GM21390 (cell line): ENCODE data around the gene CCHCR1.
"Not testable (repeated sequence)": the region's sequence is repeated elsewhere in the genome, so short reads cannot be mapped to it uniquely, and the experiment has no call there.

Experiments used
- ATAC-seq: cut with Tn5 transposase; IDR thresholded peaks from one replicate; pipeline ENCODE4 v1.9.1; 2021; ENCODE audit not compliant: unreplicated experiment

Gene CCHCR1

DNA sequence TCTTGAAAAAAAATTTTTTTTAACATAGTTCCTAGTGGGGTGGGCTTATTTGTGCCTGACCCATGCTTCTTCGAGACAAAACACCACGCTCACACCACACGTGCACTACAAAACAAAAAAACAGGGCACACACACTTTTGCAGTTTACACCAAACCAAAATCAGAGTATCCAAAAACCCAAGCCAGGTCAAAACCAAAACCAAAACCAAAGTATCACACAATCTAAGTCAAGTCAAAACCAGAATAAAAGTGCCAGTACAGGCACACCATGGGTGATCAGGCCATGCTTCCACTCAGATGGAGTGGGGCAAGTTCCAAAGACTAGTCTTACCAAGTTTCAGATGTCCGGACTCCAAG lies 28.1 kb upstream of the CCHCR1 start:
- not testable (repeated sequence) for ATAC-seq

DNA sequence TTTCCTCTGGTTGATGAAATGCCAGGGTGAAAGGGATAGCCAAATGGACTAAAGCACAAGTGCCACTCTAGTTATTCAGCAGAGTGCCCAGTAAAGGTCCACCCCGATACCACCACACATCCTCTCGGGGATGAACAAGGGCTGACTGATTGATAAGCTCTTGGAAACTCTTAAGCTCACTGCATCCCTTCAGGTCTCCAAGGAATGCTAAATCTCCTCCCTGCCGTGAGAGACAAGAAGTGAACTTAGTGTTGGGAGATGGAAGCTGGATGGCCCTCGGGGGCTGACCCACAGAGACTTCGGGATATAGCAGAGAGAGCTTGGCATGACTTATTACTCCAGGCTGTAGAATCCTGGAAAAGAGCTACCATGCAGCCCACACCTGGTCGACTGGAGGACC lies 26.3 kb upstream of the CCHCR1 start:
- not testable (repeated sequence) for ATAC-seq

DNA sequence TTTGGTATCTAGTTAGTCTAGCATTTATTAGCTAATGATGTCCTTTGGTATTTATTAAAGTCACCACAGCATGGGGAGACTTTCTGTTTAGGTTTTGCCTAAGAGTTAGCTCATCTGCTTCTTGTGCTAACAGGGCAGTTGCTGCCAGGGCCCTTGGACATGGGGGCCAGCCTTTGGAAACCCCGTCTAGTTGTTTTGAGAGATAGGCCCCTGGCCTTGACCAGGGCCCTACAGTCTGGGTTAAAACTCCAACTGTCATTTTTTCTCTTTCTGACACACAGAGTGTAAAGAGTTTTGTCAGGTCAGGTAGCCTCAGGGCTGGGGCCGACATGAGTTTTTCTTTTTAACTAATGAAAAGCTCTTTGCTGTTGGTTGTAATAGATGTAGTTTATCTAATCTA lies 25.7 kb upstream of the CCHCR1 start:
- ATAC-seq, result not testable (repeated sequence)

DNA sequence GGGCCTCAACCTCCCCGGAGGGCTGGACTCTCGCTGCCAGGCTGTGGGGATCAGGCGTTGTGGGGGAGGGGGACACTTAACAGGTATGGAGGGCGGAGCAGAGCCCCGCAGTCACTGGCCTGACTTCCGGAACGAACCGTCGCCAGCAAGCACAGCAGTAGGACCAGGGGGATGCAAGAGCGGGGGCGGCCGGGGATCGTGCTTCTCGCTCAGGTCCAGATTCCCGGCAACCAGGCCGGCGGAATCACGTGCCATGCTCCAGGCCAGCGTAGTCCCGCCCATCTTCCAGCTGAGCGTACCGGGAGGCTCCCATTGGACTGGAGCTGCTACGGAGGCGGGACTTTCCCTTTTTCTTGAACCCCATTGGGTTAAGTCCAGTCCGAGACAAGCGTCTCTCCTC lies 22.9 kb upstream of the CCHCR1 start:
- ATAC-seq, result no peak

DNA sequence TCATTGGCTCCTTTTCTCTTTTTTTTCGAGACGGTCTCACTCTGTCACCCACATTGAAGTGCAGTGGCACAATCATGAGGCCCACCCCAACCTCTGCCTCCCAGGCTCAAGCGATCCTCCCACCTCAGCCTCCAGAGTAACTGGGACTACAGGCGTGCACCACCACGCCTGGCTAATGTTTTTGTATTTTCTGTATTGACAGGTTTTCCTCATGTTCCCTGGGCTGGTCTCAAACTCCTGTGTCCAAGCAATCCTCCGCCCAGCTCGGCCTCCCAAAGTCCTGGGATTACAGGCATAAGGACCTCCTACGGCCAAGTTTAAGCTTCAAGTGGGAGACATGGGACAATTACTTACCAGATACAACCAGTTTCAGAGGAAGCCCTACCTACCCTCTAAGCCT lies 22.3 kb upstream of the CCHCR1 start:
- no peak for ATAC-seq

DNA sequence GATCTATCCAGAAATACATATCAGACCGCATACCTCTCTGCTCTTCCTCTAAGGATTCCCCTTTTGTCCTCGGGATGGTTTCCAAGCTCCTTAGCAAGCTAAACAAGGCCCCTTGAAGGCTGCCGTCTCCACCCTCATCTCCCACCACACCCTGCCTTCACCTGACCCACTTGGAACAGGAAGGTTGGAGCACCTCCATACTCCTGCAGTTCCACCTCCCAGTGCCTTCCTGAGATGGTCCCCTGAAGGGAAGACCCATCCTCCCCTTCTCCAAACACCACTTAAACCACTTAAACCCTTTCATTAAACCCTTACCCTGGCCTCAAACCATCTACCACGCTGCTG lies 21.4 kb upstream of the CCHCR1 start:
- no peak for ATAC-seq

DNA sequence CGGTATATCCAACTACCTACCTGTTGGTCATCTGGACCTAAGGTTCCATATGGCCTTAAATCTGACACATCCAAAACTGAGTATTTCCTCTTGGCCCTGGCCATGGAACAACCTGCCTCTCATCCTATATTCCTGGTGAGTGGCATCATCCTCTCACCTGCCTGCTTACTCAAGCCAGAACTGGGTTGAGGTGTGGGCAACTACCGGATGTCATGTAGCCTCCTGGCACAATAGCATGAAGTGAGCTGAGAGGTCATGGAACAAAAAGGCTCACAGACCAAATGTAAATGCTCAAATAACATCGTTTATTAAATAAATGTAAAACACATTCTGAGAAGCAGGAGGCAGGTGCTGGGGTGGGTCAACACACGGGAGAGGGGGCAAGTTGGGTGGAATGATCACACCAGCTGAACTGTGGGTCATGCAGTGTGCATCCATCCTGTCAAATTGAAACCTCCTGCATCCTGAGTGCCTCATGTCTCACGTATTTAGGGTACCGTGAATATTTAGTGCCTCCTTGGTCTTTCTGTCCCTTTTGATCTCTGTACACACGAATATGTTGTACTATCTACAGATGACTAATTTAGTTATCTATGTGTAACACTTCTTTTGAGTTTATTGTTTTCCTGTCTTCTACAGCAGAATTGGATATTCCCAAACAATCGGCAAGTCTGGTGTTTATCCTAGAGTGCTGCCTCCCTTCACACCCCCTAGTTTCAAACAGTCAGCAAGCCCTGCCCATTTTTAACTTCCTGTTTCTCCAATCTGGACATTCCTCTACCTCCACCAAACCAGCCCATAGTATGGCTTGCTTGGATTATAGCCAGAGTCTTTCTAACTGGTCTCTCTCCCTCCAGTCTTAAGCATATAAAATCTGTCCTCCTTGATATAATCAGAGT lies 20.8 kb upstream of the CCHCR1 start:
- ATAC-seq, result no peak

DNA sequence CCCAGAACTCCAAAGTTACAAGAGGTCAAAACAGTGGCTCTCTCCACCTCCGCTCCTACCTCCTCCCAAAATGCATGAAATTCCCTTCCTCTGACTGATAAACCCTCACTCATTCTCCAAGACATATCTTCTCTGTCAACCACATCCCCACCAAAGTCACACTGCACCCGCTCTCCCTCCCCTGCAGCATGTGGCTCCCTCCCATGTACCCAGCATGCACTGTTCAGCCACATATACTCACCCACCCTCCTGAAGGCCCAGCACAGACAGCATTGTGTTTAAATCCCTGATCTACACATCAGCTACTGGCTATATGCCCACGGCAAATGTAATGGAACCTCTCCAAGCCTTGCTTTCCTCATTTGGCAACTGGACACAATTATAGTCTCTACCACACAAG lies 18.4 kb upstream of the CCHCR1 start:
- no peak for ATAC-seq

DNA sequence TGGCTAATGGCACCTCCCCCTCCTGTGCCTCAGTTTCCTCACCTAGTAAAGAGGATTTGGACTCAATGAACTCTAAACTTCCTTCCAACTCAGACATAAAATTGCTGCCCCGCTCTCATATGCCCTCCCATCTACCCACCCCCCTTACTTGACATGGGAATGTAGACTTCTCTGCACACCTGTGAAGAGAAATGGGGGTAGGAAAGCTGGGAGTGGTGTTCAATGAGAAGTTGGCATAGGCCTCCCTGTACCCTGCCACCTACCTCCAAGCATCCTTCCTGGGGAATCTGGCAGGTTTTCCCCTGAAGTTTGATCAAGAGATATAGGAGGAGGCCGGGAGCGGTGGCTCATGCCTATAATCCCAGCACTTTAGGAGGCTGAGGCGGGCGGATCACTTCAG lies 16.8 kb upstream of the CCHCR1 start:
- no peak for ATAC-seq

DNA sequence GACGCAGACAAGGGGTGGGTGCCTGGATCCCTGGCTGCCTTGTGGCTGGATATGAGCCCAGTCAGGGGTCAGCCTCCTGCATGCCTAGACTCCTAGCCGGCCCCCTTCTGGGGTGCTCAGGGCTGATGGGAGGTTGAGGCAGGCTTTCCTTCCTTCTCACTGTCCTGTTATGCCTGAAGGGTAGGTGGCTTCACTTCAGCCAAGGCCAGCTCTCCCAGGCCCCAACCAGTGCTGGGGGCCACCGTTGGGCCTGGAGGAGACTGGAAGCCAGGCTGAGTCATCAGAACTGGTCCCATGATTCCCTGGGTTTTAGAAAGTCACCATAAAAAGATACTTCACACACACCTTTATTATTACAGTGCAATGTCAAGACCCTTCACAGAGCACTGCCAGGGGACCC lies 15.8 kb upstream of the CCHCR1 start:
- ATAC-seq, result no peak

DNA sequence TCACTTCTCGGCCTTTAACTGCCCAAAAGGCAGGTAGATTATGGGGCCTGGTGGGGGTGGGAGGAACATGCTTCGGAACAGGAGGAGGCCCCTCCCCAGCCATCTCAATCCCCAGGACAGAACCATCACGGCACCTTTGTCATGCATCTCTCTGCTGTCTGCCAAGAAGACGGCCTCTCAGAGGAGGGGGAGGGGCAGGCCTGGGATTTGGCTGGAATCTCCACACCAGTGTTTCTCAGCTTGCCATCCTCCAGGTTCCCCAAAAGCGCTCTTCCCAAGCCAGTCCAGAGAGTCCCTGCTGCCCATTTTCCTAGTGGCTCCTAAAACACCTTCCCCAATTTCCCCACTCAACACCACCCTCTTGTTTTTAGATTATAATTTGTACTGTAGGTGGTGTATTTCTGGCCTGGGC lies 15.4 kb upstream of the CCHCR1 start:
- ATAC-seq, result no peak

DNA sequence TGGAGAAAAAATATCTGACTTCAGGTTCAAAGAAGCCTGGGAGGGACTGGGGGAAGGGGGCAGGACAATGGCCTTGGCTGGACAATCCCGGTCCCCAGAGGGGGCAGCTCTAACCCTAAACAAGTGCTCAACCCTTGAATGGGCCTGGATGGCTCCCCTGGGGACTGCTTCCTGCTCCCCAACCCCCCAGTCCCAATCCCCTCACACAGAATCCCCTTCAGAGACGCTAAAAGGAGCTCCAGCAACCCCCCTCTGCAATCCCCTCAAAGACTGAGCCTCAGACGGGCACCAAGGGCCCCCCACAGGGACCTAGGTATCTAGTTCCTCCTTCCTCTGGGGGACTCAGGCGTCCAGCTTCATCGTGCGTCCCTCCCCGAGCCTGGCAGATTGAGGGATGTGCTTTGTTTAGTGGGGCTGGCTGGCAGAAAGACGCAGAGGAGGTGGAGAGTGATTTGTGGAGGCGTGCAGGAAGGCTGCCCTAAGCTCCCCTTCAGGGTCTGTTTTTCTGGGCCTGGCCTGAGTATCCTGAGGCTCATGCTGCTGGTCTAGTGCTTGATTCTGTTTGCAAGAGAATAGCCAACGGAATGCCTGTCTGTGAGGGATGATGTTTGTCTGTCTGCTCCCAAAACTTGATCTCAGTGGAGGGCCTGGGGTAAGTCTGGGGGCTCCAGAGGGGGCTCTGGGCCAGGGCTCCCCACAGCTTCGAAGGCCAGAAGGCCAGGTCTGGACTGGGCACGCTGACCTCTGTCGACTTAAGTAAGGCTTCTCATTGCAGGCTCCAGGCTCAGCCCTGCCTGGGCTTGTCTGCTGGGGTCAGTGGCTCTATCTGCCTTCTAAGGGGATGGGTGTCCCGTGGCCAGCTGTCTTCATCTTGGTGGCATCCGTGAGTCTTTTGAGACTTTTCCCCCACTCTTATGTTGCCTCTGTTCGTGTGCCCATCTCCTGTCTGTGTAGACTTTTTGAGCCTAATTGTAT lies 14.6 kb upstream of the CCHCR1 start:
- no peak for ATAC-seq

DNA sequence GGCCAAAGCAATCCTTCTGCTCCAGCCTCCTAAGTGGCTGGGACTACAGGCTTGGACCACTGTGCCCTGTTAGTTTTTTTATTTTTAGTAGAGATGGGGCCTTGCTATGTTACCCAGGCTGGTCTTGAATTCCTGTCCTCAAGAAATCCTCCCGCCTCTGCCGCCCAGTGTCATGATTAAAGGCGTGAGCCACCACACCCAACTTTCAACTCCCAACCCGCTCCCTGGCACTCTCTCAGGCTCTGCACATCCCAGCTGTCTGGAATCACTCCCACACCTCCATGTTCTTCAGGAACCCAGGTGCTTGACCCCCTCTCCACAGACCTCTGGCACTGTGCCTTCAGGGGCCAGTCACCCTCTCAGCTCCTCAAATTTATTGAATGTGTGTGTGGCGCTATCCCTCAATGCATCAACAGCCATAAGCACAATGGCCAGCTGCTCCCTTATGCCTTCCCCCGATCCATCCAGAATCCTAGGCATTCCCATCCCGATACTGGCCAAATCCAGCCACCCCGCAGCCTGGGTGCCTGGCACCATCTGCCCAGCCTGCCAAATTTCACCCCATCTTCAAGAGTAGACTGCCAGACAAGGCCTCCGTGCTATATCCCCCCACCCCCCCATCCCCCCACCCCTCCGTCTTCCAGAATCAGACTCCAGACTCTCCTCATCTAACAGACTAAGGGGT lies 13.5 kb upstream of the CCHCR1 start:
- ATAC-seq, result no peak

DNA sequence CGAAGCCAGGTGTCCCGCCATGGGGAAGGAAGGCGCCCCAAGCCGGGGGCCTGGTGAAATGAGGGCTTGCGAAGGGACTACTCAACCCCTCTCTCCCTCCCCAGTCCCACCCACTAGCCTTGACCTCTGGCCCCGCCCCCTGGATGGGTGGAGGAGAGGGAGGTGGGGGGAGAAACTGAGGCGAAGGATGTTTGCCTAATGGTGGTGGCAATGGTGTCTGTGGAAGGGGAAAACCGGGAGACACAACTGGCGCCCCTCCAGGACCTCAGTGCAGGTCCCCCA lies 12.9 kb upstream of the CCHCR1 start, which contains the start of gene POU5F1:
Gene POU5F1, minus strand, starts transcription at position 83 of the 282 bp plus-strand sequence. Its CDS starts 62 bp downstream, at position 21.
- ATAC-seq, result no peak

DNA sequence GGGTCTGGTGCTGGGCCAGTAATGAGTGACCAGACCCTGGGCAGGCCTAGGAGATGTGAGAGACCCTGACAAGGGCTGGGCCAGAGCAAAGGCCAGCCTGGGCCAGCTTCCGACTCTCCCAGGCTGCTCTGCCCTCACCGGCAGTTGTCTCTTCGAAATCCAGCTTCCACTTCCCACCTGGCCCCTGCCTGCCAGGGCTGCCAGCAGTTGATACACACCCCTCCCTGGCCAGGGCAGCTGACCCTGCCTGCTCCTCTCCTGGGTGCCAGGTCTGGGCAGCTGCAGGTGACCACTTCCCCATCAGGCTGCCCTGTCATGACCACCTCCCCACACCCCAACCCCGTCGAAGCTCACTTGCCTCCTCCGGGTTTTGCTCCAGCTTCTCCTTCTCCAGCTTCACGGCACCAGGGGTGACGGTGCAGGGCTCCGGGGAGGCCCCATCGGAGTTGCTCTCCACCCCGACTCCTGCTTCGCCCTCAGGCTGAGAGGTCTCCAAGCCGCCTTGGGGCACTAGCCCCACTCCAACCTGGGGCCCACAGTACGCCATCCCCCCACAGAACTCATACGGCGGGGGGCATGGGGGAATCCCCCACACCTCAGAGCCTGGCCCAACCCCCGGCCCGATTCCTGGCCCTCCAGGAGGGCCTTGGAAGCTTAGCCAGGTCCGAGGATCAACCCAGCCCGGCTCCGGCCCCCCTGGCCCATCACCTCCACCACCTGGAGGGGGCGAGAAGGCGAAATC lies 12.4 kb upstream of the CCHCR1 start:
- ATAC-seq, result not testable (repeated sequence)

DNA sequence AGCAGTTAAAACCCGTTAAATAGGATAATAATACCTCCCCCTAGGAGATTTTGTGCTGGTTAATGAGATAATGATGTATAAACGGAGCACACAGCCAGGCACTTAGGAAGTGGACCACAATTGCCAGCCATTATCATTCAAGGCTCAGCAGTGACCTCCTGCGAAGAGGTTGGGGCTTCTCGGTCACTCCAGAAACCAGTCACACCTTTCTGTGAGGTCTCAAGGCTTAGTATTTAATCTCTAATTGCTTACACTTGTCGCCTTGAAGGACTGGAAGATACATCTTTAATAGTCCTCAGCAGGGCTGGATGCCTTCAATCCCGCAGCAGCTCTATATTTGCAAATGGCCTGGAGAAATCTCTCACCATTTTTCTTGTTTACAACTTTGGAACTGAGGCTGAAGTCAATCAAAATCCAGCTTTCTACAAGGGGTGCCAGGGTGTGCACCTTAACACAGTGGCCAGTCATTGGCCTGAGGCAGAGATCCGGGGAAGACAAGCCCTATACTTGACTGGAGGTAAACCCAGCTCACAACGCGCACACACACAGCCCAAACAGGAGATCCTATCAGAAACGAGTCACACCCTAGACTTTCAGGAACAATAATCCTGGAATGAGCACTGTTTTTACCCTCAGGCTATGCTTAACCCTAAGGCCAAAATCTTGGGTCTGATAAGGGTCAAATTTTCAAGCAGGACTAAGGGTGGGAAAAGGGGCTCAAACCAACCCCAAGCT lies 11.7 kb upstream of the CCHCR1 start:
- no peak for ATAC-seq

DNA sequence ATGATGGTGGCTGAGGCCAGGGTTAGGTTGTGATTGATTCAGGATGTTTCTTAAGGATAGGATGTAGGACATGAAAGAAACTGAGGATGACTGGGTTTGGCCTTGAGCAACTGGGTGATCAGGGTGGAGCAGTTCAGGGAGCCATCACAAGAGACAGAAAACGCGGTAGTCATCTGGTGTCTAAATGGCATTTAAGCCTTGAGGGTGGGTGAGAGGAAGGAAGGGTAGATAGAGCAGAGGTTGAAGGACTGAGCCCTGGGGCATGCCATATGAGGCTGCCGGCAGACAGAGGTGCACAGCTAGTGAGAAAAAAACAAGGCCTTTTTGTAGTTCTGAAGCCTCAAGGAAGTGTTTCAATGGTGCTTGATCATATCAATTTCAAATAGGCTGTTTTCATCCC lies 11.0 kb upstream of the CCHCR1 start:
- no peak for ATAC-seq

DNA sequence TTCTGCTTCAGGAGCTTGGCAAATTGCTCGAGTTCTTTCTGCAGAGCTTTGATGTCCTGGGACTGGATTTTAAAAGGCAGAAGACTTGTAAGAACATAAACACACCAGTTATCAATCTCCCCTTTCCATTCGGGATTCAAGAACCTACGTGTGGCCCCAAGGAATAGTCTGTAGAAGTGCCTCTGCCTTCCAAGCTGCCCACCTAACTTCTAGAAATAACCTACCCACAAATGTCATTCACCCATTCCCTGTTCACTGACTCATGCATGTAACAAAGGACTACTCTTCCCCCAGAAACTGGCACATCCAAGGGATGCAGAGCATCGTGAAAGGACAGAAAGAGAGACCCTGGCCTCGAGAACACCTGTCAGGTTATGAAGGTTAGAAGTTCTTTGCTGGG lies 8.4 kb upstream of the CCHCR1 start:
- no peak for ATAC-seq

DNA sequence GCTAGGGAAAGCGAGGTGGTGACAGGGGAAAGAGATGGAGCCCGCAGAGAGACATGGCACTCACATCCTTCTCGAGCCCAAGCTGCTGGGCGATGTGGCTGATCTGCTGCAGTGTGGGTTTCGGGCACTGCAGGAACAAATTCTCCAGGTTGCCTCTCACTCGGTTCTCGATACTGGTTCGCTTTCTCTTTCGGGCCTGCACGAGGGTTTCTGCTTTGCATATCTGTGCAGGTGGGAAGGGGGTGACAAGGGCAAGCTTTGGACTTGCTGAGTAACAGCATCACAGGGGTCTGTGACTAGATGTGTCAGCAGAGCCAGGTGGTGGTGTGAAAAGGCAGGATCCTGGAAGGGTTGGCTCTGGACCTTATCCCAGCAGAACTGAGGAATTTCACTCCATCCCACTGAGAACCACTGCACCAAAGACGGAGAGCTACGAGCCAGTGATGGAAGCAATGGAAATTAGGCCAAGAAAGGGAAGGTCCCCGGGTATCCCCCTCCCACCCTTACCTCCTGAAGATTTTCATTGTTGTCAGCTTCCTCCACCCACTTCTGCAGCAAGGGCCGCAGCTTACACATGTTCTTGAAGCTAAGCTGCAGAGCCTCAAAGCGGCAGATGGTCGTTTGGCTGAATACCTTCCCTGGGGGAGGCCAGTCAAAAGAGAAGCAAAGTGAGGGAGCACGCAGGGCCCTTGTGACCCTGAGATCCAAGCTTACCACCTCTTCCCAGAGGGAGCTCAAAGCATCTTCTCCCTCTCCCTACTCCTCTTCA lies 7.6 kb upstream of the CCHCR1 start:
- peak; percentile 55 for ATAC-seq
